Hindlimb muscle (tissue), 1 donor: ENCODE measurements around the gene CCDC126. TPM values are rescaled to one million over a fixed set of nuclear protein-coding genes. Genes with fewer than 3 reads are reported as not detected.

Source experiments
- polyA plus RNA-seq: library from polyadenylated mRNA; unstranded; fragments of 120-200 nt; gene quantifications from one replicate; pipeline ENCODE4 v1.2.1, GENCODE V29; 2013; ENCODE audit not compliant: insufficient read length

The CCDC126 gene
- polyA plus RNA-seq, 1 donor: 6.4 TPM

Other genes with a start within 250 kb of the CCDC126 start
- 27.5 TPM for gene IGF2BP3, start 126.9 kb upstream of the CCDC126 start, polyA plus RNA-seq
- 129 TPM for gene TRA2A, start 65.4 kb upstream of the CCDC126 start, polyA plus RNA-seq
- 2.5 TPM for gene FAM221A, start 82.8 kb downstream of the CCDC126 start, polyA plus RNA-seq
- gene STK31, start 112.8 kb downstream of the CCDC126 start, polyA plus RNA-seq: 2.1 TPM